HepG2 (cell line): ENCODE measurements around the gene PCCB. TPM values are rescaled to one million over a fixed set of nuclear protein-coding genes. Genes with fewer than 3 reads are reported as not detected.
A peak's percentile ranks its signal among the peaks of the same experiment; 100 is the strongest.

Source experiments
- ATF7 ChIP-seq, 2 experiments: fragments of 450-650 bp in 1 of 2; sonication (generic) in 1 of 2; formaldehyde crosslinking in 1 of 2; IDR thresholded peaks; 2 replicates each; pipeline versions ENCODE4 v1.4.0 to v1.6.1; 2016 to 2020; ENCODE audit warnings: antibody characterized with exemption in 1 of 2, mild to moderate bottlenecking in 1 of 2, missing genetic modification reagents in 1 of 2
- CBX5 ChIP-seq: sonication (generic); formaldehyde crosslinking; IDR thresholded peaks from 2 replicates; pipeline ENCODE4 v1.4.0; 2020; ENCODE audit warnings: missing genetic modification reagents, borderline replicate concordance
- FLYWCH1 ChIP-seq: sonication (generic); formaldehyde crosslinking; IDR thresholded peaks from 2 replicates; pipeline ENCODE4 v1.8.1; 2023; ENCODE audit warnings: mild to moderate bottlenecking, missing genetic modification reagents
- HOXA3 ChIP-seq: sonication (generic); formaldehyde crosslinking; IDR thresholded peaks from 2 replicates; pipeline ENCODE4 v1.5.0; 2020; ENCODE audit warnings: missing genetic modification reagents
- KMT2A ChIP-seq: sonication (generic); formaldehyde crosslinking; IDR thresholded peaks from 2 replicates; pipeline ENCODE4 v1.4.0; 2020; ENCODE audit warnings: missing genetic modification reagents
- MAFK ChIP-seq, 2 experiments: IDR thresholded peaks in 1 of 2; conservative IDR thresholded peaks in 1 of 2; 2 replicates each; pipeline ENCODE4 v1.6.1; 2011; ENCODE audit warnings: improper control_type of control experiment in 2 of 2, low read length in 2 of 2
- MIXL1 ChIP-seq: IDR thresholded peaks from 2 replicates; pipeline ENCODE4 v1.6.1; 2016
- NR2F6 ChIP-seq, 2 experiments: IDR thresholded peaks; 2 replicates each; pipeline ENCODE4 v1.6.1; 2016; ENCODE audit warnings: antibody characterized with exemption in 1 of 2, mild to moderate bottlenecking in 1 of 2
- RCOR2 ChIP-seq: IDR thresholded peaks from 2 replicates; pipeline ENCODE4 v1.6.1; 2016; ENCODE audit warnings: missing biosample characterization, missing genetic modification reagents
- RFX3 ChIP-seq: IDR thresholded peaks from 2 replicates; pipeline ENCODE4 v1.6.1; 2016; ENCODE audit warnings: missing biosample characterization, missing genetic modification reagents
- RXRB ChIP-seq: IDR thresholded peaks from 2 replicates; pipeline ENCODE4 v1.6.1; 2016; ENCODE audit warnings: borderline replicate concordance, missing genetic modification reagents, missing compliant biosample characterization
- SOX5 ChIP-seq: IDR thresholded peaks from 2 replicates; pipeline ENCODE4 v1.6.1; 2016; ENCODE audit warnings: borderline replicate concordance
- SOX6 ChIP-seq, 2 experiments: fragments of 450-650 bp in 1 of 2; sonication (generic) in 1 of 2; formaldehyde crosslinking in 1 of 2; IDR thresholded peaks; 2 replicates each; pipeline versions ENCODE4 v1.4.0 to v1.6.1; 2017 to 2020; ENCODE audit warnings: antibody characterized with exemption in 1 of 2, mild to moderate bottlenecking in 1 of 2, missing genetic modification reagents in 1 of 2
- SP140L ChIP-seq: sonication (generic); formaldehyde crosslinking; IDR thresholded peaks from 2 replicates; pipeline ENCODE4 v1.4.0; 2020; ENCODE audit warnings: missing genetic modification reagents, borderline replicate concordance
- TRIM24 ChIP-seq: sonication (generic); formaldehyde crosslinking; IDR thresholded peaks from 2 replicates; pipeline ENCODE4 v1.8.0; 2022; ENCODE audit warnings: mild to moderate bottlenecking, missing genetic modification reagents
- YY1 ChIP-seq: IDR thresholded peaks from 2 replicates; pipeline ENCODE4 v1.6.1; 2011; ENCODE audit warnings: low read length, low read depth, moderate library complexity, mild to moderate bottlenecking; ENCODE audit not compliant: insufficient read depth, insufficient replicate concordance
- ZFP36L2 ChIP-seq: sonication (generic); formaldehyde crosslinking; IDR thresholded peaks from 2 replicates; pipeline ENCODE4 v1.4.0; 2020; ENCODE audit warnings: missing genetic modification reagents
- ZNF121 ChIP-seq: sonication (generic); formaldehyde crosslinking; IDR thresholded peaks from 2 replicates; pipeline ENCODE4 v1.5.0; 2020; ENCODE audit warnings: mild to moderate bottlenecking, missing genetic modification reagents
- ZNF225 ChIP-seq: sonication (generic); formaldehyde crosslinking; IDR thresholded peaks from 2 replicates; pipeline ENCODE4 v1.4.0; 2020; ENCODE audit warnings: mild to moderate bottlenecking, missing genetic modification reagents
- ZNF343 ChIP-seq: sonication (generic); formaldehyde crosslinking; IDR thresholded peaks from 2 replicates; pipeline ENCODE4 v1.4.0; 2020; ENCODE audit warnings: mild to moderate bottlenecking, missing genetic modification reagents
- polyA plus RNA-seq, 8 experiments: library from polyadenylated mRNA; depleted of rRNA in 3 of 8; stranded (reverse) in 7 of 8; unstranded in 1 of 8; fragments of >200 nt; fragmentation: Illumina TruSeq in 4 of 8; extraction: Trizol in 4 of 8; gene quantifications; 2 replicates each; pipeline versions ENCODE4 v1.2.1 to v1.2.3, GENCODE V29; 2011 to 2016; ENCODE audit warnings: low read depth in 4 of 8, missing spikeins in 1 of 8, mixed read lengths in 1 of 8; ENCODE audit not compliant: insufficient read depth in 1 of 8
- total RNA-seq, 5 experiments: library from RNA; depleted of rRNA; stranded (reverse); fragments of >200 nt; fragmentation: Illumina TruSeq; extraction: Trizol; gene quantifications; 2 replicates each; pipeline ENCODE4 v1.2.3, GENCODE V29; 2016; ENCODE audit warnings: low read depth in 1 of 5
- TF ChIP-seq, protein P1 (sequence below): sonication (generic); formaldehyde crosslinking; IDR thresholded peaks from 2 replicates; pipeline ENCODE4 v1.5.0; 2020; ENCODE audit warnings: mild to moderate bottlenecking, missing genetic modification reagents
- TF ChIP-seq, protein P2 (sequence below): sonication (generic); formaldehyde crosslinking; IDR thresholded peaks from 2 replicates; pipeline ENCODE4 v1.5.0; 2020; ENCODE audit warnings: missing genetic modification reagents
- TF ChIP-seq, protein P3 (sequence below): sonication (generic); formaldehyde crosslinking; conservative IDR thresholded peaks from 2 replicates; pipeline ENCODE4 v1.8.1; 2023; ENCODE audit warnings: missing genetic modification reagents
- TF ChIP-seq, protein P4 (sequence below): IDR thresholded peaks from 2 replicates; pipeline ENCODE4 v1.6.1; 2016; ENCODE audit warnings: low read depth

The PCCB gene
- total and polyA plus RNA-seq, 2 of the 13 experiments (the other 11 are each of a cell fraction or from before 2014, with no cell fraction given), result 84.1 to 88.7 TPM

DNA sequence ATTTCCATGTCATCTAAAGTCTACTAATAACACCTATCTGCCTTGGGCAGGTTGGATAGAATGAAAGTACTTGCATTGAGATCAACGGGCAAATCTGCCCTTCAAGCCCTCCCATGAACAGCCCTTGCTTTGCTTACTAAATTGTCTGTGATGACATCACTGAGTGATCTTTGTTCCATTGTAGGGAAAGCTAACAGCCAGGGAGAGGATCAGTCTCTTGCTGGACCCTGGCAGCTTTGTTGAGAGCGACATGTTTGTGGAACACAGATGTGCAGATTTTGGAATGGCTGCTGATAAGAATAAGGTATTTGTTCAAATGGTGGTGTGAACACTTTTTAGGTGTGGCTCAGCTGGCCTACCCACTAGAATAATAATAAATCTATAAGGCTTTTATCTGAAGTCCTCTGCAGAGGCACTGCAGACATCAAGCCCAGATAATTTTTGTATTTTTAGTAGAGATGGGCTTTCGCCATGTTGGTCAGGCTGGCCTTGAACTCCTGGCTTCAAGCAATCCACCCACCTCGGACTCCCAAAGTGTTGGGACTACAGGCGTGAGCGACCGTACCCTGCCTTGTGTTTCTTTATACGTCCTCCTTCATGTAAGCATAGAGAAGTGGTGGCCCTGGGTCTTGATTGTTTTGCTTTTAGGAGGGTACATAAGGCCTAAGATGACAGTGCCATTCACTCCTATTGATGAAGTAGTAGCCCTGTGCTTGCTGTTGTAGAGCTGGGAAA is 5.7 kb downstream of the PCCB start (continued):
- TF ChIP-seq, protein P1, sequence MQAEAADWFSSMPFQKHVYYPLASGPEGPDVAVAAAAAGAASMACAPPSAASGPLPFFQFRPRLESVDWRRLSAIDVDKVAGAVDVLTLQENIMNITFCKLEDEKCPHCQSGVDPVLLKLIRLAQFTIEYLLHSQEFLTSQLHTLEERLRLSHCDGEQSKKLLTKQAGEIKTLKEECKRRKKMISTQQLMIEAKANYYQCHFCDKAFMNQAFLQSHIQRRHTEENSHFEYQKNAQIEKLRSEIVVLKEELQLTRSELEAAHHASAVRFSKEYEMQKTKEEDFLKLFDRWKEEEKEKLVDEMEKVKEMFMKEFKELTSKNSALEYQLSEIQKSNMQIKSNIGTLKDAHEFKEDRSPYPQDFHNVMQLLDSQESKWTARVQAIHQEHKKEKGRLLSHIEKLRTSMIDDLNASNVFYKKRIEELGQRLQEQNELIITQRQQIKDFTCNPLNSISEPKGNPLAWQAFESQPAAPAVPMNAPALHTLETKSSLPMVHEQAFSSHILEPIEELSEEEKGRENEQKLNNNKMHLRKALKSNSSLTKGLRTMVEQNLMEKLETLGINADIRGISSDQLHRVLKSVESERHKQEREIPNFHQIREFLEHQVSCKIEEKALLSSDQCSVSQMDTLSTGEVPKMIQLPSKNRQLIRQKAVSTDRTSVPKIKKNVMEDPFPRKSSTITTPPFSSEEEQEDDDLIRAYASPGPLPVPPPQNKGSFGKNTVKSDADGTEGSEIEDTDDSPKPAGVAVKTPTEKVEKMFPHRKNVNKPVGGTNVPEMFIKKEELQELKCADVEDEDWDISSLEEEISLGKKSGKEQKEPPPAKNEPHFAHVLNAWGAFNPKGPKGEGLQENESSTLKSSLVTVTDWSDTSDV (CRISPR knock-in tag), result no peak
- TF ChIP-seq MAFK (conservative IDR thresholded peaks at IDR 0.05 in 1 of 2, IDR thresholded peaks at IDR 0.05 in 1 of 2; ENCODE audit: low read length in 2 of 2), result no peak
- peak; percentile 62; the same call in 1 of the 2 replicates for TF ChIP-seq RCOR2
- peak; percentile 70; the same call in 1 of the 2 replicates for TF ChIP-seq SOX5 (CRISPR knock-in tag)
- no peak for TF ChIP-seq CBX5
- 0 out of 2 replicates have a peak, but pooled peaks have one; percentile 29 for TF ChIP-seq MIXL1 (CRISPR knock-in tag)
- TF ChIP-seq FLYWCH1 (CRISPR knock-in tag), result no peak
- no peak for TF ChIP-seq ZNF225
- peak; percentile 64; the same call in 1 of the 2 replicates for TF ChIP-seq RXRB
- TF ChIP-seq, protein P2, sequence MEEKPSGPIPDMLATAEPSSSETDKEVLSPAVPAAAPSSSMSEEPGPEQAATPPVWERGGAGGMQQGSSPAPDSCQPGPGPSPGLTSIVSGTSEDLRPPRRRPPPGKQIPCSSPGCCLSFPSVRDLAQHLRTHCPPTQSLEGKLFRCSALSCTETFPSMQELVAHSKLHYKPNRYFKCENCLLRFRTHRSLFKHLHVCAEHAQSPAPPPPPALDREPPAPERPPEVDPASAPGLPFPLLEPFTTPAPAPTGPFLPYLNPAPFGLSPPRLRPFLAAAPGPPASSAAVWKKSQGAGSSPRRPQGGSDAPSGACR (CRISPR knock-in tag), result 0 out of 2 replicates have a peak, but pooled peaks have one; percentile 64
- peak; percentile 52; the same call in 1 of the 2 replicates for TF ChIP-seq ZNF121 (CRISPR knock-in tag)
- TF ChIP-seq ATF7 (IDR thresholded peaks at IDR 0.05), result peak; percentile 90
- peak; percentile 84; the same call in 1 of the 2 replicates for TF ChIP-seq ATF7 (CRISPR knock-in tag; IDR thresholded peaks at IDR 0.05)
- TF ChIP-seq, protein P3, sequence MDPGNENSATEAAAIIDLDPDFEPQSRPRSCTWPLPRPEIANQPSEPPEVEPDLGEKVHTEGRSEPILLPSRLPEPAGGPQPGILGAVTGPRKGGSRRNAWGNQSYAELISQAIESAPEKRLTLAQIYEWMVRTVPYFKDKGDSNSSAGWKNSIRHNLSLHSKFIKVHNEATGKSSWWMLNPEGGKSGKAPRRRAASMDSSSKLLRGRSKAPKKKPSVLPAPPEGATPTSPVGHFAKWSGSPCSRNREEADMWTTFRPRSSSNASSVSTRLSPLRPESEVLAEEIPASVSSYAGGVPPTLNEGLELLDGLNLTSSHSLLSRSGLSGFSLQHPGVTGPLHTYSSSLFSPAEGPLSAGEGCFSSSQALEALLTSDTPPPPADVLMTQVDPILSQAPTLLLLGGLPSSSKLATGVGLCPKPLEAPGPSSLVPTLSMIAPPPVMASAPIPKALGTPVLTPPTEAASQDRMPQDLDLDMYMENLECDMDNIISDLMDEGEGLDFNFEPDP (CRISPR knock-in tag), result no peak
- no peak for TF ChIP-seq ZFP36L2 (CRISPR knock-in tag)
- TF ChIP-seq KMT2A (CRISPR knock-in tag), result peak; percentile 47; the same call in 1 of the 2 replicates
- TF ChIP-seq HOXA3, result peak; percentile 94
- TF ChIP-seq, protein P4, sequence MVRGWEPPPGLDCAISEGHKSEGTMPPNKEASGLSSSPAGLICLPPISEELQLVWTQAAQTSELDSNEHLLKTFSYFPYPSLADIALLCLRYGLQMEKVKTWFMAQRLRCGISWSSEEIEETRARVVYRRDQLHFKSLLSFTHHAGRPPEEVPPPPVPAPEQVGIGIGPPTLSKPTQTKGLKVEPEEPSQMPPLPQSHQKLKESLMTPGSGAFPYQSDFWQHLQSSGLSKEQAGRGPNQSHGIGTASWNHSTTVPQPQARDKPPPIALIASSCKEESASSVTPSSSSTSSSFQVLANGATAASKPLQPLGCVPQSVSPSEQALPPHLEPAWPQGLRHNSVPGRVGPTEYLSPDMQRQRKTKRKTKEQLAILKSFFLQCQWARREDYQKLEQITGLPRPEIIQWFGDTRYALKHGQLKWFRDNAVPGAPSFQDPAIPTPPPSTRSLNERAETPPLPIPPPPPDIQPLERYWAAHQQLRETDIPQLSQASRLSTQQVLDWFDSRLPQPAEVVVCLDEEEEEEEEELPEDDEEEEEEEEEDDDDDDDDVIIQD (CRISPR knock-in tag), result peak; percentile 53; the same call in 1 of the 2 replicates
- TF ChIP-seq ZNF343 (CRISPR knock-in tag), result no peak
- TF ChIP-seq SOX6 (IDR thresholded peaks at IDR 0.05), result no peak
- peak; percentile 66; the same call in 1 of the 2 replicates for TF ChIP-seq SOX6 (CRISPR knock-in tag; IDR thresholded peaks at IDR 0.05)
- peak; percentile 25 for TF ChIP-seq YY1
- no peak for TF ChIP-seq TRIM24 (CRISPR knock-in tag)
- no peak for TF ChIP-seq RFX3
- TF ChIP-seq SP140L (CRISPR knock-in tag), result no peak
- TF ChIP-seq NR2F6 (IDR thresholded peaks at IDR 0.05), result no peak
- peak; percentile 40; the same call in 1 of the 2 replicates for TF ChIP-seq NR2F6 (CRISPR knock-in tag; IDR thresholded peaks at IDR 0.05)
